Vagina (tissue), 2 donors: Measurements from ENCODE around the gene LRP2.

Experiments used
- CTCF ChIP-seq, 3 experiments: fragments of 450-650 bp in 2 of 3; fragments of 200-600 bp in 1 of 3; sonication (generic) in 1 of 3; IDR thresholded peaks; one replicate each; pipeline ENCODE4 v1.5.1; 2017 to 2019; ENCODE audit warnings: antibody characterized with exemption in 3 of 3, mild to moderate bottlenecking in 2 of 3, moderate library complexity in 2 of 3
- POLR2A ChIP-seq, 2 donors: fragments of 450-650 bp; IDR thresholded peaks; one replicate each; pipeline ENCODE4 v1.6.1; 2017; ENCODE audit warnings: antibody characterized with exemption in 2 of 2, mild to moderate bottlenecking in 2 of 2, moderate library complexity in 2 of 2
- POLR2AphosphoS5 ChIP-seq, 2 donors: sonication (generic); formaldehyde crosslinking; IDR thresholded peaks; one replicate each; pipeline ENCODE4 v1.9.0; 2017; ENCODE audit warnings: antibody characterized with exemption in 2 of 2, mild to moderate bottlenecking in 2 of 2, low read depth in 1 of 2; ENCODE audit not compliant: insufficient read depth in 1 of 2

GRCh38 chr2:169182573-169182972 is 179.8 kb downstream of the LRP2 start:
- TF ChIP-seq CTCF (IDR thresholded peaks at IDR 0.05) (no peak), POLR2AphosphoS5 (IDR thresholded peaks at IDR 0.05; ENCODE audit: insufficient read depth in 1 of 2, low read depth in 1 of 2) (no peak), POLR2A (IDR thresholded peaks at IDR 0.05) (no peak)
